Superior temporal gyrus (tissue), 1 donor: ENCODE measurements around the gene CDK17.
A peak's percentile ranks its signal among the peaks of the same experiment; 100 is the strongest.
"Not testable (repeated sequence)": the region's sequence is repeated elsewhere in the genome, so short reads cannot be mapped to it uniquely, and the experiment has no call there.

ENCODE experiments used
- DNase-seq: peaks from one replicate; pipeline ENCODE4 v3.0.0-alpha.2; 2016; ENCODE audit errors: extremely low spot score

CDK17 gene

DNA sequence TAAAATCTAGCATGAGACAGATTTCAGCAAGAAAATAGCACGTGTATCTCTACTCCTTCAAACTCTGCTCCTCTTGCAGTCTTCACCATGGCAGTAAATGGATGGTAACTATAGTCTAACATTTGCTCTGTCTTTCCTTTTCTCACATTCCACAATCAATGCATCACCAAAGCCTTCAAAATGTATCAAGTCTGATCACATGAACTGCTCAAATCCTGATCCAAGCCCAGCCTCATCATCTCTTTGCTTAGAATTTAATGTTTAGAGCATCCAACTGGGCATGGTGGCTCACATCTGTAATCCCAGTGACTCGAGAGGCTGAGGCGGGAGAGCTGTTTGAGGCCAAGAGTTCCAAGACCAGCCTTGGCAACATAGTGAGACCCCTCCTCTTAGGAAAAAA is 45.9 kb downstream of the CDK17 start:
- DNase-seq = no peak

DNA sequence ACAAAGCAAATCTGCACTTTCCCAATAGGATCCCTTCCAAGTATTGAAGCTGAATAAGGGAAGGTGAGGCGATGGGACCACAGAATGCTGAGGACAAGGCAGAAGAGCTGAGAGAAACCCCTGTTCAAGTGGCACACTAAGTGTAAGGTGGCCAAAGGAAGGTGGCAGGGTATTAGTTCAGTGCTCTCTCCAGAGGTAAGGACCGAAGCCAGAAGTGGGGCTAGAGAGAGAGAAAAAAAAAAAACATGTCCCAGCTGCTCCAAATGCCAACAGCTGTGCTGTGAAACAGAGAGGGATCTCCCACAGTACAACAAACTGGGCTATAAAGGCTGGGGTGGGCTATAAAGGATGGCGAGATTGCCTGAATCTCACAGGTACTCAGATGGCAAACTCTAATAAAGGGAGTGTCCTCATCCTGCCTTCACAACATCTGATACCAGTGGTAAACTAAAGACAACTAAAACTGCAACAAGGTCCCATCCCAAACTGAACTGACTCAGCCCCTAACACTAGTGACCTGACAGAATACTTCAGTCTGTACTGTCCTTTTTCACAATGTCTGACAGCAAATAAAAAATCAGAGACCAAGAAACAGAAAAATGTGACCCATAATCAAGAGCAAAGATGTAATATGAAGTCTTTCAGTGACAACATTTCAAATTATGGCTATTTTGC is 47.9 kb downstream of the CDK17 start:
- no peak for DNase-seq

DNA sequence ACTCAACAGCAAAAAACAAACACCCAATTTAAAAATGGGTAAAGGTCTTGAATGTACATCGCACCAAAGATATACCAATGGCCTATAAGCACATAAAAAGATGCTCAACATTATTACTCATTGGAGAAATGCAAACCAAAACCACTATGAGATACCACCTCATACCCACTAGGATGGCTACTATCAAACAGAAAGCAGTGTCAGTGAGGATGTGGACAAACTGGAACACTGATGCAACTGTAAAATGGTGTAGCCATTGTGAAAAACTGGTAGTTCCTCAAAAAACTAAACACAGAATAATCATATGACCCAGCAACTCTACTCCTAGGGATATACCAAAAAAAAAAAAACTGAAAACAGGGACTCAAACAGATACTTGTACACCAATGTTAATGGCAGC is 49.3 kb downstream of the CDK17 start:
- DNase-seq = no peak

DNA sequence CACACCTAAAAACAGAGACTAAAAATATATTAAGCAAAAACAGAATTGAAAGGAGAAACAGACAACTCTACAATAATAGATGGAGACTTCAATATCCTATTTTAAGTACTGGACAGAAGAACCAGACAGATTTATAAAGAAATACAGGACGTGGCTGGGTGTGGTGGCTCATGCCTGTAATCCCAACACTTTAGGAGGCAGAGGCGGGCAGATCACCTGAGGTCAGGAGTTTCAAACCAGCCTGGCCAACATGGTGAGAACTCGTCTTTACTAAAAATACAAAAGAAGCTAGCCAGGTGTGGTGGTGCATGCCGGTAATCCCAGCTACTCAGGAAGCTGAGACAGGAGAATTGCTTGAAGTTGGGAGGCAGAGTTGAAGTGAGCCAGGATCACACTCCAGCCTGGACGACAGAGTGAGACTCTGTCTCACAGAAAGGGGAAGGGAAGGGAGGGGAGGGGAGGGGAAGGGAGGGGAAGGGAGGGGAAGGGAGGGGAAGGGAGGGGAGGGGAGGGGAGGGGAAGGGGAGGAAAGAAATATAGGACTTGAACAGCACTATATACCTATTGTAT is 53.0 kb downstream of the CDK17 start:
- DNase-seq = no peak

DNA sequence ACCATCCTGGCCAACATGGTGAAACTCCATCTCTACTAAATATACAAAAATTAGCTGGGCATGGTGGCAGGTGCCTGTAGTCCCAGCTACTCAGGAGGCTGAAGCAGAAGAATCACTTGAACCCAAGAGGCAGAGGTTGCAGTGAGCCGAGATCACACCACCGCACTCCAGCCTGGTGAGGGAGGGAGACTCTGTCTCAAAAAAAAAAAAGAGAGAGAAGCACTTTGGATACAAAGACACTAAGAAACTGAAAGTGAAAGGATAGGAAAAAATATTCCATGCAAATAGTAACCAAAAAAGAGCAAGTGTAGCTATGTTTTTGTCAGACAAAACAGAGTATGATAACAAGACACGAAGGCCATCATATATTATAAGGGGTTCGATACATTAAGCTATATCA is 53.5 kb downstream of the CDK17 start:
- DNase-seq = not testable (repeated sequence)

DNA sequence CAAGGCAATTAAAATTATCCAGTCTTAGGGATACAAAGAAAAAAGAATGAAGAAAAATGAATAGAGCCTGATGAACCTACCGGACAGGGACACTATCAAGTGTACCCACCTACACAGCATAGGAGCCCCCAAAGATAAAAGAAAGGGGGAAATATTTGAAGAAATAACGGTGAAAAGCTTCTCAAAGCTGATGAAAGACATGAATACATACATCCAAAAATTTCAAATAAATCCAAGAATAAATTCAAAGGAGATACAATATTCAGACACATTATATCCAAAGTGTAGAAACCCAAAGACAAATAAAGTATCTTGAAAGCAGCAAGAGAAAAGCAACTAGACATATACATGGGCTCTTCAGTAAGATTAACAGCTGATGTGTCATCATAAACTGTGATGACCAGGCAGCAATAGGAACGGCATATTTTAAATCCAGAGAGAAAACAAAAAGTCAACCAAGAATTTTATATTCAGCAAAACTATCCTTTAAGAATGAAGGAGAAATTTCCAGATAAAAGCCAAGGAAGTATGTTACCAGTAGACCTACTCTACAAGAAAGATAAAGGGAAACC is 56.0 kb downstream of the CDK17 start:
- no peak for DNase-seq

DNA sequence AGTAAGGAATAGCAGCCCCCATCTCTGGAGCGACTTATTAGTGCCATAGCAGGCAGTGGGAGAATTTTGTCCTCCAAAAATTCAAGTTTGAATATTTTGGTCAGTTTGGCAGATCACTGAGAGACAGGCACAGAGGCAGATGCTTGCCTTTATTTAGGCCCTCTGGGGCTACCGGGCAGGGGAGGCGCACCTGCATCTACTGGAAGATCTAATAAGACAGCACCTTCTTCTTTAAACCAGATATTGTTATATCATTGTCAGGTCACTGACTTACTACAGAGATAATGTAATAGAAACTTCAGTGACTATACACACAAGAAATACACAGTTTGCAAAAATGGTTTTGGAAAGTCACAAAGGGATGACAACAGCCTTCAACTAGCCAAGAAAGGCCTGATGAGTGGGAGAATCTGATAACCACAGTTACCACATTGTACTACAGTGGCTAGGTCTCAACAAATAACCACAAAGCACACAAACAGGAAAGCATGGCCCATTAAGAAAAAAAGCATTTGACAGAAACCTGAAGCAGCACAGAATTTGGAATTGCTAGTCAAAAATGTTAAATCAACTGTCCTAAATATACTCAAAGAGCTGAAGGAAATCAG is 56.8 kb downstream of the CDK17 start:
- DNase-seq = no peak

DNA sequence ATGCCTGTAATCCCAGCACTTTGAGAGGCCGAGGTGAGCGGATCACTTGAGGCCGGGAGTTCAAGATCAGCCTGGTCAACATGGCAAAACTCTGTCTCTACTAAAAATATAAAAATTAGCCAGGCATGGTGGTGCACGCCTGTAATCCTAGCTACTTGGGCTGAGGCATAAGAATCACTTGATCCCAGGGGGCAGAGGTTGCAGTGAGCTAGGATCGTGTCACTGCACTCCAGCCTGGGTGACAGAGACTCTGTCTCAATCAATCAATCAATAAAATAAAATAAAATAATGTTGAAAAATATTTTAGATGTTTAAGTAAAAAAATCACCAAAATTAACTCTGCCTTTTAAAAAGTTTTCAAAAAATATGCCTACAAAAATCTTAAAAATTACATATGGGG is 60.6 kb downstream of the CDK17 start:
- not testable (repeated sequence) for DNase-seq

DNA sequence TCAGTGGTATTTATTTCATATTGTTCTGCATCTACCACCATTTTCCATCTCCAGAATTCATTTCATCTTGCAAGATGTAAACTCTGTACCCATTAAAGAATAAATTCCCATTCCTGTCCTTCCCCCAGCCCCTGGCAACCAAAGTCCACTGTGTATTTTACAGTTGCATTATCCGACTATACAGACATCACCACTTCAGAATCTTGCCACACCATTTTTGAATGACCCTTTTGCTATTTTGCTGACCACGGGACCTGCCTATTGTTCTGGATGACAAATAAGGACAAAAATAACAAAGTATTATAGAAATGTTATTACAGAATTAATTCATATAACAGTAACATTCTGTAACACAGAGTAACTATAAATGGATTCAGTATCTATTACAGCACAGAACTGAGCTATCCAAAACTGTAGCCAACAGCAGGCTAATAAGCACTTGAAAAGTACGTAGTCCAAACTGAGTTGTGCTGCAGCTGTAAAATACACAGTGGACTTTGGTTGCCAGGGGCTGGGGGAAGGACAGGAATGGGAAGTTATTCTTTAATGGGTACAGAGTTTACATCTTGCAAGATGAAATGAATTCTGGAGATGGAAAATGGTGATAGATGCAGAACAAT is 61.3 kb downstream of the CDK17 start:
- DNase-seq = no peak

DNA sequence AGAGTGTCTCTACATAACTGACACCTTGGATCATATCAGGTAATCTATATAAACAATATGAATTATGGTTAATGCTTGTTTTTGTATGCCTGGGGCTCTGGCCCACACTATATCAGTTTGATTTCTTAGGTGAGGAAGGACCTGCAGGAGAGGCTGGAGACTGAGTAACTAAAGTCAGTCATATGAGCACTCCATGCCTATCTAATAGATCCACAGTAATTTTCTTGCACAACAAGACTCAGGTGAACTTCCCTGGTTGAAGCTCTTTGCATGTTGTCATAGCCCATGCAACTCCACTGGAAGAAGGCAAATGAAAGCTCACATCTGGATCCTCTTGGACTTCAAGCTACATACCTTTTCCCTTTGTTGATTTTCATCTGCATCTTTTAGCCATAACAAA is 62.3 kb downstream of the CDK17 start:
- DNase-seq = no peak

DNA sequence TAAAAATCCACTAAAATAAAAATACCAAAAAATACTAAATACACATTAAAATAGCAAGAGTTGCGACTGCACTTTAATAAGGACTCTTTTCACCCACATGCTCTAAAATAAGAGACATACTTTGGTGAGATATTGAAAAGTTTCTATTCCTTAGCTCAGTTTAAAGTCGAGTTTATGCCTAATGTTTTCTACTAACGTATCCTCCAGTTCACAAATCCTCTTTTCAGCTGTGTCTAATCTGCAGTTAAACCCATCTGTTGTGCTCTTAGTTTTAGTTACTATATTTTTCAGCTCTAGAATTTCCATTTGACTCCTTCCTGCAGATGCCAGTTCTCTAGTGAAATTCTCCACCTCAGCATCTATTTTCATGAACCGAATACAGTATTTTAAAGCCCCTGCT is 63.8 kb downstream of the CDK17 start:
- no peak for DNase-seq

DNA sequence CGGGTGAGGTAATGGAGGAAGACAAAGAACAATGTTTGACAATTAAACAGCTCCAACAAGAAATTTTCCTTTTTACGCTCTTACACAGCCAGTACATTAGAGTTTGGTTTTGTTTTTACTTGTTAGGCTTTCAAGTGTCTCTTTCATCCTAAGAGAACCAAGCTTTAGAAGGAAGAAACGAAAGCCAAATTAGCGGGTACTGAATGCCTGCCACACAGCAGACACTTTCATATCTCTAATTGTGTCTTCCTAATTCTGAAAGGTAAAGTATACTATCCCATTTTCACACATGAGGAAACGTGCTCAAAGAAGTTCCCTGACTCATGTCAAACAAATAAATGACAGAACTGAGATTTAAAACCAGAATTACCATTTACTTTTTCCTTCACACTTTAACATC is 65.0 kb downstream of the CDK17 start:
- peak; percentile 65 for DNase-seq

DNA sequence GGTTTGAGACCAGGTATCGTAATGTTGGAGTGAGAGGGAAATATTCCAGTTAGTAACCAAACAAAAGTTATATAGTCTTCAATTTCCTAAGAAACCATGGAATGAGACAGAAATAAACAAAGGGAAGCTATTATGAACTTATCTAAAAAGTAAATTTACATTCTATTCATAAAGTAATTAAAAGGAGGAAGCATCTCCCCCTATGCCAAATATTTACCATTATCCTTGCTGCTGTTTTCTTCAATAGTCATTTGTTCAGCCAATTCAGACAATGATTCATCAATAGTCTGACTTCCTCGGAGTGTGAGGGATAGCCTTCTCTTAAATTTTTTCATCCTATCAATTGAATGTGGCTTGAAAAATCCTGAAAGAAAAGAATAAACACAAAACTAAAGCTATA is 65.7 kb downstream of the CDK17 start:
- DNase-seq = no peak

DNA sequence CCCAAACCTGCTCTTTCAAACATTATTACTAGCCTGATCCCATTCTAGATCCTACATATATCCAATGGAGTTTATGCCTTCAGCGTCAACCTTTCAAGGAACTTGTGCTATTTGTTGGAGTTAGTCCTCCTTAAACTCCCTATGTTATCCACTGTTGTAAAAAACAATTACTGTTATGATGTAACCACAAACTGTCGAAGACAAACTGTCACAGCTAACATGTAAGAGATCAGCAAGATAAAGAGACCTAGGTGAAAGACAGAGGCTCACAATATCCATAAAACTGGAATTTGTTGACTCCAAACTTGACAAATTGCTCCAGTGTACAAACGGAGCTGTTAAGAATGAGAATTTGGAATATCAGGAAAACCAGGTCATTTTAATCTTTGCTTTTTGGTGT is 70.7 kb downstream of the CDK17 start:
- no peak for DNase-seq

DNA sequence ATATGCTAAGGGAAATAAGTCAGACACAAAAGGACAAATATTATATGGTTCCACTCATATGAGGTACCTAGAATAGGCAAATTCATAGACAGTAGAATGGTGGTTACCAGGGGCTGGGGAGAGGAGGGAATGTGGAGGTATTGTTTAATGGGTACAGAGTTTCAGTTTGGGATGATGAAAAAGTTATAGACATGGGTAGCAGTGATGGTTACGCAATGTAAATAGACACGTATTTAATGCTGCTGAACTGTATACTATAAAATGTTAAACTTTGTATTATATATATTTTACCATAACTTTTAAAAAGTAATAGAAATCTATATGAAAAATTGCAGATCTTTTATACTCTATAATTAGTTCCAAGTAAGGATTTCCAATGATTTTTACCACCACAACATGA is 71.2 kb downstream of the CDK17 start:
- DNase-seq = no peak

DNA sequence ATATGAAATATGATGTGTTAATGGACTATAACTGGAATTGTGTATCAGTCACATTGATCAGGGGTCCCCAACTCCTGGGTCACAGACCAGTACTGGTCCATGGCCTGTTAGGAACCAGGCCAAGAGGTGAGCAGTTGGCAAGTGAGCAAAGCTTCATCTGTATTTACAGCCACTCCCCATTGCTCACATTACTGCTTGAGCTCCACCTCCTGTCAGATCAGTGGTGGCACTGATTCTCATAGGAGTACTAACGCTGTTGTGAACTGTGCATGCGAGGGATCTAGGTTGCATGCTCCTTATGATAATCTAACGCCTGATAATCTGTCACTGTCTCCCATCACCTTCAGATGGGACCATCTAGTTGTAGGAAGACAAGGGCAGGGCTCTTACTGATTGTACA is 72.3 kb downstream of the CDK17 start:
- no peak for DNase-seq

DNA sequence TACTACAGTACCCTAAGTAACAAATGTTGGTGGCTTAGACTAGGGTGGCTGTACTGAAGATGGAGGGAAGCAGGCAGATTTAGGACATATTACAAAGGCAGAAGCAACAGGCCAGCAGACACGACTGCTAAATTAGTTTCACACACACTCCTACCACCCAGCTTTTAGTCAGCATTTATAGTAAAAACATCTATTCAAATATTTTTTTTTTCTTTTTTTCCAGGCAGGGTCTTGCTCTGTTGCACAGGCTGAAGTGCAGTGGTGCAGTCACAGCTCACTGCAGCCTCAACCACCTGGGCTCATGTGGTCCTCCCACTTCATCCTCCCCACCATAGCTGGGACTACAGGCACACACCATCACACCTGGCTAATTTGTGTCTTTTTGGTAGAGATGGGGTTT is 72.9 kb downstream of the CDK17 start:
- no peak for DNase-seq

DNA sequence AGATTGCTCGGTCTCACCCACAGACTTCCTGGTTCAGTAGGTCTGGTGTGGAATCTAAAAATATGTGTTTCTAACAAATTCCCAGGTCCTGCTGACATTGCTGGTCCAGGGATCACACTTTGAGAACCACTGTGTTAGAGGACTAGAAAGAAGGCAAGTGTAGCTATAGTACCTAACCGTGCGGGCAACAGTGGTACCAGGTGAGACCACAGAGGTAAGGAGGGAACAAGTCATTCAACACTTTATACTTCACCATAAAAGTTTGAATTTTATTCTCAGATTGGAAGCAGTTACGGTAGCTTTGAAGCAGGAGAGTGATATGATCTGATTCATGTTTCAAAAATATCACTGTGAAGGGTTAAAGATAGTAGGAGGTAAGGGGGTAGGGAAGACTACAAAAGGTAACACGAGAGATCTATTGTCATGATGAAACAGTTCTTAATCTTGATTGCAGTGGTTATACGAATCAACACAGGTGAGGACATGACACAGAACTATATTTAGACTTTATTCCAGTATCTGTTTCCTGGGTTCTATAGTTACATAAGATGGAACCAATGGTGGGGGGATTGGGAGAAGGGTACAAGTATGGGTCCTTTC is 73.5 kb downstream of the CDK17 start:
- no peak for DNase-seq

DNA sequence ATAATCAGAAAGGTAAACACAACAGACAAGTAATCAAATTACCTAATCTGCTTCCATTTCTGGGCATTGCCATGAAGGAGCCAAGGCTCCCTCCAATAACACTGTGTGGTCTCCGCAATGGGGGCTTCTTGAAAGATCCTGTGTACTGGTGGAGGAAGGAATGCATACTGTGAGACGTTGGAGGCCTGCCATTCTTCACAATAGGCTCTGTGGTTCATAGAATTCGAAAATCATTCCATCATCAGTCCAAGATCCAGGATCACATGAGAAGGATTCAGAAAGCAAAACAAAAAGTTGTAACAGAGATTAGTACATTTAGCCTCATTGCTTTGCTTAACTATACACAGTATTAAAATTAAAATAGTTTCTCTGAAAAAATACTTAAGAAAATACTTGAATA is 76.3 kb downstream of the CDK17 start:
- DNase-seq = no peak

DNA sequence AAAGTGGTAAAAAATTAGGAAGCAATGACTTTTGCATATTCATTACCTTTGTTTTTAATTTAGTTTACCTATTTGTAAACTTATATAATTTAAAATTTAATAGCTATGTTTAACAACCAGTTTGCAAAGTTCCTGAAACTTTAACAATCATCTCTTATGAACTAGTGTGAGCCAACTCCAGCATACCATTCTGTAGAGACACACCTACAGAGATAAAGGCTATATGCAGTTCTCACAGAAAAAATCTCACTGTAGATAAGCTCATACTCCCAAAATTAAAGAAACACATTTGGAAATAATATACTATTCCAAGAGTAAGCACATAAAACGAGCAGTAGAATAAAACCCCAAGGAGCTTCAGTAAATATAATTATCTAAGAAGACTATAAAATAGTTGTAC is 77.5 kb downstream of the CDK17 start:
- DNase-seq = no peak

DNA sequence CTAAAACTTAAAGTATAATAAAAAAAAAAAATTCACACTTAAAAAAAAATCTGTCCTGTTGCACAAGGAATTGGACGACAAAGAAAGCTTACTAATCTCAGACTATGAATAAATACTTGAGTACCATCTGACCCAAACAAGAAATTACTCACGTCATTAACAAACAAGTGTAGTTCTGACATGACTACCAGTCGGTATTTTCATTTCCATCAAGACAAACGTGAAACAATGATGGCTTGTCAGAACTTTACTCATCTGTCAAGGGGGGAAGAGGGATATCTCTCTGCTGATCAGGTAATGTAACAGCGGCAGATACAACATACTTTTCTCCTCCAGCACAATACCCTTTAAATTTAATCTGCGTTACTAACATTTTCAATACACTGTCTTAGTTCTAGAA is 78.3 kb downstream of the CDK17 start:
- DNase-seq = no peak

DNA sequence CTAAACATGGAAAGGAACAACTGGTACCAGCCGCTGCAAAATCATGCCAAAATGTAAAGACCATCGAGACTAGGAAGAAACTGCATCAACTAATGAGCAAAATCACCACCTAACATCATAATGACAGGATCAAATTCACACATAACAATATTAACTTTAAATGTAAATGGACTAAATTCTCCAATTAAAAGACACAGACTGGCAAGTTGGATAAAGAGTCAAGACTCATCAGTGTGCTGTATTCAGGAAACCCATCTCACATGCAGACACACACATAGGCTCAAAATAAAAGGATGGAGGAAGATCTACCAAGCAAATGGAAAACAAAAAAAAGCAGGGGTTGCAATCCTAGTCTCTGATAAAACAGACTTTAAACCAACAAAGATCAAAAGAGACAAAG is 82.4 kb downstream of the CDK17 start:
- not testable (repeated sequence) for DNase-seq
